ENCODE data around the gene ST7. TPM values are rescaled to one million over a fixed set of nuclear protein-coding genes. Genes with fewer than 3 reads are reported as not detected.
"Not testable (repeated sequence)": the region's sequence is repeated elsewhere in the genome, so short reads cannot be mapped to it uniquely, and the experiment has no call there.

The ST7 gene
- total RNA-seq, 1 donor from 2014 or later, result 6.2 TPM

GRCh38 chr7:117021986-117022385 lies 68.7 kb downstream of the ST7 start:
- intact Hi-C loops (cut with micrococcal nuclease), result no loop called here

GRCh38 chr7:117023325-117023854 lies 70.1 kb downstream of the ST7 start:
- intact Hi-C loops (cut with micrococcal nuclease), result no loop called here

GRCh38 chr7:117024811-117025210 lies 71.5 kb downstream of the ST7 start:
- intact Hi-C loops (cut with micrococcal nuclease), result no loop called here

- intact Hi-C loops (cut with micrococcal nuclease), result no loop called here
These were observed 72.6 kb downstream of the ST7 start for GRCh38 chr7:117025891-117026290.

- intact Hi-C loops (cut with micrococcal nuclease), result not testable (repeated sequence)
These were observed 77.0 kb downstream of the ST7 start for GRCh38 chr7:117030346-117030745.

GRCh38 chr7:117030793-117031192 lies 77.5 kb downstream of the ST7 start:
- intact Hi-C loops (cut with micrococcal nuclease), result not testable (repeated sequence)

- intact Hi-C loops (cut with micrococcal nuclease), result no loop called here
These were observed 79.5 kb downstream of the ST7 start for GRCh38 chr7:117032810-117033209.

GRCh38 chr7:117034851-117035464 lies 81.7 kb downstream of the ST7 start:
- intact Hi-C loops (cut with micrococcal nuclease), result no loop called here

- intact Hi-C loops (cut with micrococcal nuclease), result no loop called here
These were observed 82.2 kb downstream of the ST7 start for GRCh38 chr7:117035465-117035862.

GRCh38 chr7:117036053-117036669 lies 82.9 kb downstream of the ST7 start:
- intact Hi-C loops (cut with micrococcal nuclease), result no loop called here

- intact Hi-C loops (cut with micrococcal nuclease), result no loop called here
These were observed 83.5 kb downstream of the ST7 start for GRCh38 chr7:117036836-117037235.

GRCh38 chr7:117038408-117038807 lies 85.1 kb downstream of the ST7 start:
- intact Hi-C loops (cut with micrococcal nuclease), result no loop called here

- intact Hi-C loops (cut with micrococcal nuclease), result no loop called here
These were observed 87.7 kb downstream of the ST7 start for GRCh38 chr7:117041007-117041406.

GRCh38 chr7:117041822-117042221 lies 88.5 kb downstream of the ST7 start:
- intact Hi-C loops (cut with micrococcal nuclease), result no loop called here

- intact Hi-C loops (cut with micrococcal nuclease), result no loop called here
These were observed 90.0 kb downstream of the ST7 start for GRCh38 chr7:117043108-117043825.

- intact Hi-C loops (cut with micrococcal nuclease), result loop anchor here (5.0 kb wide), 1 partner anchor 32 kb away; no protein-coding TSS in a partner anchor
These were observed 91.4 kb downstream of the ST7 start for GRCh38 chr7:117044664-117045063.

GRCh38 chr7:117045927-117046710 lies 92.8 kb downstream of the ST7 start:
- intact Hi-C loops (cut with micrococcal nuclease), result loop anchor here (5.0 kb wide), 1 partner anchor 34 kb away; no protein-coding TSS in a partner anchor

- intact Hi-C loops (cut with micrococcal nuclease), result loop anchor here (5.0 kb wide), 1 partner anchor 35 kb away; no protein-coding TSS in a partner anchor
These were observed 94.2 kb downstream of the ST7 start for GRCh38 chr7:117047496-117047895.

GRCh38 chr7:117048114-117048866 lies 95.0 kb downstream of the ST7 start:
- intact Hi-C loops (cut with micrococcal nuclease), result loop anchor here (5.0 kb wide), 1 partner anchor 36 kb away; no protein-coding TSS in a partner anchor

- intact Hi-C loops (cut with micrococcal nuclease), result loop anchor here (5.0 kb wide), 1 partner anchor 37 kb away; no protein-coding TSS in a partner anchor
These were observed 95.6 kb downstream of the ST7 start for GRCh38 chr7:117048882-117049281.

Measured in T-helper 2 cell treated with Interferon-gamma antibody and Interleukin-4, amounts not matched to agents 100 ng/mL and 5 ng/mL, for 36 hours (primary cell).